H9 (cell line): ENCODE data around the gene HNRNPF. TPM values are rescaled to one million over a fixed set of nuclear protein-coding genes. Genes with fewer than 3 reads are reported as not detected.

Source experiments
- DNase-seq: peaks from one replicate; pipeline ENCODE4 v3.0.0-alpha.2; 2017
- H2AFZ ChIP-seq: one replicate; pipeline ENCODE4 v1.6.1; 2013; ENCODE audit warnings: mild to moderate bottlenecking, low read length, control low read depth, moderate library complexity
- H2AK5ac ChIP-seq: 2 replicates; pipeline ENCODE4 v1.6.1; 2013; ENCODE audit warnings: low read length, control low read depth, mixed read lengths; ENCODE audit not compliant: insufficient read length
- H2BK120ac ChIP-seq: one replicate; pipeline ENCODE4 v1.6.1; 2013; ENCODE audit warnings: low read depth, mild to moderate bottlenecking, low read length, control low read depth, inconsistent platforms; ENCODE audit not compliant: poor library complexity, severe bottlenecking
- H2BK12ac ChIP-seq: 2 replicates; pipeline ENCODE4 v1.6.1; 2013; ENCODE audit warnings: low read length, control low read depth, mixed read lengths, low read depth; ENCODE audit not compliant: insufficient read length
- H2BK15ac ChIP-seq: 2 replicates; pipeline ENCODE4 v1.6.1; 2013; ENCODE audit warnings: low read depth, low read length, control low read depth
- H2BK20ac ChIP-seq: one replicate; pipeline ENCODE4 v1.6.1; 2013; ENCODE audit warnings: low read depth, mild to moderate bottlenecking, low read length, control low read depth, inconsistent platforms; ENCODE audit not compliant: poor library complexity, severe bottlenecking
- H2BK5ac ChIP-seq: 2 replicates; pipeline ENCODE4 v1.6.1; 2013; ENCODE audit warnings: low read length, control low read depth, mixed read lengths; ENCODE audit not compliant: insufficient read length
- H3K14ac ChIP-seq: 2 replicates; pipeline ENCODE4 v1.6.1; 2013; ENCODE audit warnings: low read length, control low read depth; ENCODE audit not compliant: insufficient read depth
- H3K18ac ChIP-seq: 2 replicates; pipeline ENCODE4 v1.6.1; 2013; ENCODE audit warnings: low read depth, mild to moderate bottlenecking, mixed read lengths, low read length, control low read depth; ENCODE audit not compliant: insufficient read length
- H3K23ac ChIP-seq: 2 replicates; pipeline ENCODE4 v1.6.1; 2013; ENCODE audit warnings: low read length, control low read depth, mixed read lengths, low read depth; ENCODE audit not compliant: insufficient read length
- H3K23me2 ChIP-seq: 2 replicates; pipeline ENCODE4 v1.6.1; 2013; ENCODE audit warnings: low read depth, mild to moderate bottlenecking, mixed read lengths, low read length, control low read depth; ENCODE audit not compliant: insufficient read length, poor library complexity, severe bottlenecking
- H3K27ac ChIP-seq: 2 replicates; pipeline ENCODE4 v1.5.1; 2013; ENCODE audit warnings: low read length, control low read depth, mixed read lengths, low read depth; ENCODE audit not compliant: insufficient read length
- H3K27me3 ChIP-seq: 2 replicates; pipeline ENCODE4 v1.6.1; 2013; ENCODE audit warnings: low read length, control low read depth, inconsistent platforms; ENCODE audit not compliant: insufficient read depth
- H3K4ac ChIP-seq: 2 replicates; pipeline ENCODE4 v1.6.1; 2013; ENCODE audit warnings: low read depth, mild to moderate bottlenecking, control low read depth, inconsistent platforms, low read length, moderate library complexity
- H3K4me1 ChIP-seq: 2 replicates; pipeline ENCODE4 v1.6.1; 2013; ENCODE audit warnings: low read length, control low read depth, inconsistent platforms; ENCODE audit not compliant: insufficient read depth
- H3K4me2 ChIP-seq: 2 replicates; pipeline ENCODE4 v1.6.1; 2013; ENCODE audit warnings: low read length, control low read depth, mixed read lengths; ENCODE audit not compliant: insufficient read length, insufficient read depth
- H3K56ac ChIP-seq: 2 replicates; pipeline ENCODE4 v1.6.1; 2013; ENCODE audit warnings: low read depth, mild to moderate bottlenecking, mixed read lengths, low read length, control low read depth; ENCODE audit not compliant: insufficient read length
- H3K79me1 ChIP-seq: 2 replicates; pipeline ENCODE4 v1.6.1; 2013; ENCODE audit warnings: low read depth, mild to moderate bottlenecking, moderate library complexity, low read length, control low read depth, inconsistent platforms; ENCODE audit not compliant: insufficient read depth, poor library complexity, severe bottlenecking
- H3K79me2 ChIP-seq: 2 replicates; pipeline ENCODE4 v1.6.1; 2013; ENCODE audit warnings: low read length, control low read depth, inconsistent platforms; ENCODE audit not compliant: insufficient read depth
- H3K9ac ChIP-seq: 2 replicates; pipeline ENCODE4 v1.6.1; 2013; ENCODE audit warnings: low read length, control low read depth, mixed read lengths; ENCODE audit not compliant: insufficient read length; ENCODE audit errors: extremely low read depth
- H3K9me3 ChIP-seq: one replicate; pipeline ENCODE4 v1.6.1; 2013; ENCODE audit warnings: low read depth, low read length, inconsistent platforms; ENCODE audit not compliant: control insufficient read depth
- H3T11ph ChIP-seq: one replicate; pipeline ENCODE4 v1.6.1; 2013; ENCODE audit warnings: mild to moderate bottlenecking, low read length, control low read depth, inconsistent platforms
- H4K20me1 ChIP-seq: one replicate; pipeline ENCODE4 v1.6.1; 2013; ENCODE audit not compliant: control insufficient read depth, insufficient read length, insufficient read depth
- H4K5ac ChIP-seq: 2 replicates; pipeline ENCODE4 v1.6.1; 2013; ENCODE audit warnings: low read depth, mild to moderate bottlenecking, mixed read lengths, low read length, control low read depth; ENCODE audit not compliant: insufficient read length
- H4K8ac ChIP-seq: replicated peaks from 2 replicates; pipeline ENCODE4 v1.6.1; 2013; ENCODE audit warnings: low read length, control low read depth, mixed read lengths, low read depth; ENCODE audit not compliant: insufficient read length
- H4K91ac ChIP-seq: 2 replicates; pipeline ENCODE4 v1.6.1; 2013; ENCODE audit warnings: low read depth, mild to moderate bottlenecking, moderate library complexity, mixed read lengths, low read length, control low read depth; ENCODE audit not compliant: insufficient read length
- H3K27ac Mint-ChIP-seq, 3 experiments: 2 replicates in 2 of 3; 3 replicates in 1 of 3; pipeline ENCODE4 v1.8.0; 2020 to 2021; ENCODE audit warnings: mixed read lengths in 3 of 3, mild to moderate bottlenecking in 1 of 3, moderate library complexity in 1 of 3
- H3K27me3 Mint-ChIP-seq: 2 replicates; pipeline ENCODE4 v1.8.0; 2021; ENCODE audit warnings: low read depth, mild to moderate bottlenecking, moderate library complexity, mixed read lengths
- H3K36me3 Mint-ChIP-seq, 3 experiments: 2 replicates in 2 of 3; 3 replicates in 1 of 3; pipeline ENCODE4 v1.8.0; 2020 to 2021; ENCODE audit warnings: low read depth in 3 of 3, mixed read lengths in 3 of 3; ENCODE audit not compliant: insufficient read depth in 1 of 3
- H3K4me1 Mint-ChIP-seq, 2 experiments: 2 replicates each; pipeline ENCODE4 v1.8.0; 2020; ENCODE audit warnings: mixed read lengths in 2 of 2
- H3K4me3 Mint-ChIP-seq, 2 experiments: 2 replicates in 1 of 2; 3 replicates in 1 of 2; pipeline ENCODE4 v1.8.0; 2020 to 2021; ENCODE audit warnings: mild to moderate bottlenecking in 2 of 2, mixed read lengths in 2 of 2, moderate library complexity in 1 of 2
- H3K9me3 Mint-ChIP-seq, 2 experiments: 2 replicates in 1 of 2; 3 replicates in 1 of 2; pipeline ENCODE4 v1.8.0; 2020; ENCODE audit warnings: mild to moderate bottlenecking in 2 of 2, mixed read lengths in 2 of 2, moderate library complexity in 1 of 2
- WGBS: extraction: QIAGEN DNeasy Blood & Tissue Kit; methylation state at CpG from one replicate; pipeline ENCODE4 v1.1.7; 2013; ENCODE audit warnings: missing lambda C conversion rate, low lambda C conversion rate, mixed read lengths; ENCODE audit not compliant: insufficient read length; ENCODE audit errors: extremely low coverage; 5-methylcytosine and 5-hydroxymethylcytosine counted together
- total RNA-seq: library from RNA; stranded (reverse); gene quantifications from 2 replicates; pipeline ENCODE4 v1.2.1, GENCODE V29; 2021
- TF ChIP-seq, protein P1 (sequence below): fragments of 200-600 bp; sonication (generic); conservative IDR thresholded peaks from 3 replicates; pipeline ENCODE4 v1.8.0; 2021; ENCODE audit warnings: antibody characterized with exemption, mild to moderate bottlenecking

Gene HNRNPF
- total RNA-seq, 1 experiment from 2014 or later, result 411 TPM

DNA sequence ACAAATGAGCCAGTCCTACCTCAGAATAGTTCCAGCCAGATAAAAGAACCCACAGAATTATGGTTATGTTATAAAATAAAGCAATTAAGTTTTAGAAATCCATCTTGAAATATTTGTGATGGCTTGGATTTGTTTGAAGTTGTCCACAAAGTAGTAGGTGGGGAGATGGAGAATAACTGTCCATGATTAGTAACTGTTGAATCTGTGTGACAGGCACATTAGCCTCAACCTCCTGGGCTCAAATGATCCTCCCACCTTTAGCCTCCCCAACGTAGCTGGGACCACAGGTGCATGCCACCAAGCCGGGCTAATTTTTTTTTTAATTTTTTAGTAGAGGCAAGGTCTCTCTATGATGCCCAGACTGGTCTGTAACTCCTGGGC, 10.1 kb downstream of the HNRNPF start:
- H3K36me3 Mint-ChIP-seq, result peaks cover 18 to 47% (median 30%) of the 10 kb centered on the region in 3 experiments; a peak in 6 of 7 replicates
- Histone ChIP-seq H3K79me1 (no peaks in the 10 kb centered on the region), H4K8ac (no peak overlapping the region), H3T11ph (no peak overlapping the region), H3K18ac (no peak overlapping the region), H3K23me2 (peaks cover 10% of the 10 kb centered on the region), H4K5ac (no peak overlapping the region), H3K27me3 (no peaks in the 10 kb centered on the region), H3K9ac (no peak overlapping the region), H2BK20ac (no peak overlapping the region), H3K79me2 (peaks cover 68% of the 10 kb centered on the region), H3K4me2 (no peak overlapping the region), H3K14ac (no peak overlapping the region), H2BK5ac (no peak overlapping the region), H4K20me1 (no peaks in the 10 kb centered on the region), H3K4me1 (peaks cover 4% of the 10 kb centered on the region; the same call in 1 of the 2 replicates), H4K91ac (no peak overlapping the region), H2AFZ (no peak overlapping the region), H3K4ac (no peak overlapping the region), H3K23ac (no peak overlapping the region), H2BK15ac (no peak overlapping the region), H2AK5ac (no peak overlapping the region), H2BK12ac (no peak overlapping the region), H3K9me3 (no peaks in the 10 kb centered on the region), H3K56ac (no peak overlapping the region), H3K27ac (no peak overlapping the region), H2BK120ac (no peak overlapping the region)
- H3K9me3 Mint-ChIP-seq, result no peaks in the 10 kb centered on the region; a peak in 1 of 5 replicates
- peak overlapping the region in 1 of 3 experiments; percentile 70; a peak in 1 of 7 replicates for H3K27ac Mint-ChIP-seq
- peaks cover 64 to 71% of the 10 kb centered on the region in 2 experiments for H3K4me1 Mint-ChIP-seq
- no peak for DNase-seq
- no peak overlapping the region for H3K4me3 Mint-ChIP-seq
- peaks cover 2% of the 10 kb centered on the region for H3K27me3 Mint-ChIP-seq
- no CpG with 5 or more reads among the region's 2 CpGs for WGBS
- TF ChIP-seq, protein P1, sequence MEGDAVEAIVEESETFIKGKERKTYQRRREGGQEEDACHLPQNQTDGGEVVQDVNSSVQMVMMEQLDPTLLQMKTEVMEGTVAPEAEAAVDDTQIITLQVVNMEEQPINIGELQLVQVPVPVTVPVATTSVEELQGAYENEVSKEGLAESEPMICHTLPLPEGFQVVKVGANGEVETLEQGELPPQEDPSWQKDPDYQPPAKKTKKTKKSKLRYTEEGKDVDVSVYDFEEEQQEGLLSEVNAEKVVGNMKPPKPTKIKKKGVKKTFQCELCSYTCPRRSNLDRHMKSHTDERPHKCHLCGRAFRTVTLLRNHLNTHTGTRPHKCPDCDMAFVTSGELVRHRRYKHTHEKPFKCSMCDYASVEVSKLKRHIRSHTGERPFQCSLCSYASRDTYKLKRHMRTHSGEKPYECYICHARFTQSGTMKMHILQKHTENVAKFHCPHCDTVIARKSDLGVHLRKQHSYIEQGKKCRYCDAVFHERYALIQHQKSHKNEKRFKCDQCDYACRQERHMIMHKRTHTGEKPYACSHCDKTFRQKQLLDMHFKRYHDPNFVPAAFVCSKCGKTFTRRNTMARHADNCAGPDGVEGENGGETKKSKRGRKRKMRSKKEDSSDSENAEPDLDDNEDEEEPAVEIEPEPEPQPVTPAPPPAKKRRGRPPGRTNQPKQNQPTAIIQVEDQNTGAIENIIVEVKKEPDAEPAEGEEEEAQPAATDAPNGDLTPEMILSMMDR, result no peak
